Measurements from ENCODE around the gene ZNF547.

ZNF547 gene

GRCh38 chr19:57350877-57351805 lies 12.2 kb upstream of the ZNF547 start, which contains the start of gene ZNF304 (continued):
- peak; percentile 78 for TF ChIP-seq ZNF518A (tag by site-specific recombination; conservative IDR thresholded peaks at IDR 0.05; ENCODE audit: low read depth)
- TF ChIP-seq ZNF580 (tag by site-specific recombination; IDR thresholded peaks at IDR 0.05) = no peak
- peak; percentile 84 for TF ChIP-seq KLF8 (tag by site-specific recombination; IDR thresholded peaks at IDR 0.05)

- peak overlapping the region; percentile 81 for H3K4me3 ChIP-seq (ENCODE audit: low read depth, low read length)
- H3K36me3 ChIP-seq (ENCODE audit: control insufficient read depth in 2 of 2, insufficient read depth in 1 of 2, low read length in 2 of 2) = peaks cover 38 to 41% of the 10 kb centered on the region in 2 experiments
- H3K9me3 ChIP-seq (ENCODE audit: control insufficient read depth, insufficient read depth, low read depth, low read length) = no peaks in the 10 kb centered on the region
- peaks cover 6% of the 10 kb centered on the region; the same call in 1 of the 2 replicates for H3K4me1 ChIP-seq (ENCODE audit: control insufficient read depth, insufficient read depth, low read length)
- CTCF ChIA-PET = no interaction called here
- POLR2A ChIA-PET = no interaction called here
- H3K27ac ChIP-seq (ENCODE audit: extremely low read depth, low read depth, low read length) = peak overlapping the region; percentile 34; the same call in 1 of the 2 replicates
- TF ChIP-seq CTCF (tag by site-specific recombination; IDR thresholded peaks at IDR 0.05) (0 out of 2 replicates have a peak, but pooled peaks have one; percentile 11), ZNF501 (tag by site-specific recombination; IDR thresholded peaks at IDR 0.05) (0 out of 2 replicates have a peak, but pooled peaks have one; percentile 1), ZSCAN4 (tag by site-specific recombination; IDR thresholded peaks at IDR 0.05) (no peak), ZNF157 (tag by site-specific recombination; IDR thresholded peaks at IDR 0.05) (no peak), ZNF302 (tag by site-specific recombination; IDR thresholded peaks at IDR 0.05; ENCODE audit: low read depth) (no peak), ZNF335 (tag by site-specific recombination; conservative IDR thresholded peaks at IDR 0.05) (peak; percentile 51; the same call in 1 of the 2 replicates)
Measured at GRCh38 chr19:57351867-57352266, 11.5 kb upstream of the ZNF547 start.

GRCh38 chr19:57355916-57356315 lies 7.4 kb upstream of the ZNF547 start:
- Histone ChIP-seq H3K9me3 (ENCODE audit: control insufficient read depth, insufficient read depth, low read depth, low read length) (no peaks in the 10 kb centered on the region), H3K4me3 (ENCODE audit: low read depth, low read length) (no peak overlapping the region), H3K27ac (ENCODE audit: extremely low read depth, low read depth, low read length) (no peak overlapping the region), H3K4me1 (ENCODE audit: control insufficient read depth, insufficient read depth, low read length) (peaks cover 3% of the 10 kb centered on the region; the same call in 1 of the 2 replicates), H3K36me3 (ENCODE audit: control insufficient read depth in 2 of 2, insufficient read depth in 1 of 2, low read length in 2 of 2) (peaks cover 43 to 66% of the 10 kb centered on the region in 2 experiments)
- ChIA-PET CTCF (no interaction called here), POLR2A (no interaction called here)
- no peak for TF ChIP-seq ZIC2 (tag by site-specific recombination; IDR thresholded peaks at IDR 0.05)
- no peak for TF ChIP-seq ZNF48 (tag by site-specific recombination; IDR thresholded peaks at IDR 0.05)
- no peak for TF ChIP-seq ZNF664 (tag by site-specific recombination; IDR thresholded peaks at IDR 0.05)
- no peak for TF ChIP-seq YY2 (tag by site-specific recombination; IDR thresholded peaks at IDR 0.05)
- no peak for TF ChIP-seq KLF10 (tag by site-specific recombination; IDR thresholded peaks at IDR 0.05)
- no peak for TF ChIP-seq ZNF184 (tag by site-specific recombination; IDR thresholded peaks at IDR 0.05)
- TF ChIP-seq PRDM6 (tag by site-specific recombination; IDR thresholded peaks at IDR 0.05) = no peak
- no peak for TF ChIP-seq ZNF596 (tag by site-specific recombination; IDR thresholded peaks at IDR 0.05)
- no peak for TF ChIP-seq ZNF837 (tag by site-specific recombination; IDR thresholded peaks at IDR 0.05)
- no peak for TF ChIP-seq ZNF843 (tag by site-specific recombination; IDR thresholded peaks at IDR 0.05)
- no peak for TF ChIP-seq ZNF473 (tag by site-specific recombination; IDR thresholded peaks at IDR 0.05)
- TF ChIP-seq ZNF37A (tag by site-specific recombination; IDR thresholded peaks at IDR 0.05) = no peak
- TF ChIP-seq SP3 (tag by site-specific recombination; IDR thresholded peaks at IDR 0.05) = no peak

Data from HEK293 (cell line).